ENCODE measurements around the gene CALML4.

DNA sequence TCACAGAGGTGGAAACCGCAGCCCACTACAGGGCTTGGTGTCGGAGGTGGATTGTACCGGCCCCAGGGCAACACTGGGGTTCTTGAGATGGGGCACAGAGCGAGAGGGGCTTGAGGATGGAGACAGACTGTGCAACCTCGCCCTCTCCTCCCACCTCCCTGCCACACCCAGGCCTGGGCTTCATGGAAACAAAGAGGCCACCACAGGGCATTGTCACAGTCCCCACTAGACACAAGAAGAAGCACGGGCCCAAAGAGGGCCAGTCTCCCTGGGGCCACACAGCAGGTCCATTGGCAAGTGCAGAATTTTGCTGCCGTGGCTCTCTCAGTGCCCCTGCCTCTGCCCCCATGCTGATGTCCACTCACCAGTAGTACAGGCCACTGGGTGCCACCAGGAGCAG is 4.1 kb upstream of the CALML4 start:
- TF ChIP-seq POLR2A (IDR thresholded peaks at IDR 0.05), result no peak
- TF ChIP-seq, protein P1, sequence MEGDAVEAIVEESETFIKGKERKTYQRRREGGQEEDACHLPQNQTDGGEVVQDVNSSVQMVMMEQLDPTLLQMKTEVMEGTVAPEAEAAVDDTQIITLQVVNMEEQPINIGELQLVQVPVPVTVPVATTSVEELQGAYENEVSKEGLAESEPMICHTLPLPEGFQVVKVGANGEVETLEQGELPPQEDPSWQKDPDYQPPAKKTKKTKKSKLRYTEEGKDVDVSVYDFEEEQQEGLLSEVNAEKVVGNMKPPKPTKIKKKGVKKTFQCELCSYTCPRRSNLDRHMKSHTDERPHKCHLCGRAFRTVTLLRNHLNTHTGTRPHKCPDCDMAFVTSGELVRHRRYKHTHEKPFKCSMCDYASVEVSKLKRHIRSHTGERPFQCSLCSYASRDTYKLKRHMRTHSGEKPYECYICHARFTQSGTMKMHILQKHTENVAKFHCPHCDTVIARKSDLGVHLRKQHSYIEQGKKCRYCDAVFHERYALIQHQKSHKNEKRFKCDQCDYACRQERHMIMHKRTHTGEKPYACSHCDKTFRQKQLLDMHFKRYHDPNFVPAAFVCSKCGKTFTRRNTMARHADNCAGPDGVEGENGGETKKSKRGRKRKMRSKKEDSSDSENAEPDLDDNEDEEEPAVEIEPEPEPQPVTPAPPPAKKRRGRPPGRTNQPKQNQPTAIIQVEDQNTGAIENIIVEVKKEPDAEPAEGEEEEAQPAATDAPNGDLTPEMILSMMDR (IDR thresholded peaks at IDR 0.05), result no peak
